Measurements from ENCODE around the gene NDRG2.
"Not testable (repeated sequence)": the region's sequence is repeated elsewhere in the genome, so short reads cannot be mapped to it uniquely, and the experiment has no call there.

Gene NDRG2

DNA sequence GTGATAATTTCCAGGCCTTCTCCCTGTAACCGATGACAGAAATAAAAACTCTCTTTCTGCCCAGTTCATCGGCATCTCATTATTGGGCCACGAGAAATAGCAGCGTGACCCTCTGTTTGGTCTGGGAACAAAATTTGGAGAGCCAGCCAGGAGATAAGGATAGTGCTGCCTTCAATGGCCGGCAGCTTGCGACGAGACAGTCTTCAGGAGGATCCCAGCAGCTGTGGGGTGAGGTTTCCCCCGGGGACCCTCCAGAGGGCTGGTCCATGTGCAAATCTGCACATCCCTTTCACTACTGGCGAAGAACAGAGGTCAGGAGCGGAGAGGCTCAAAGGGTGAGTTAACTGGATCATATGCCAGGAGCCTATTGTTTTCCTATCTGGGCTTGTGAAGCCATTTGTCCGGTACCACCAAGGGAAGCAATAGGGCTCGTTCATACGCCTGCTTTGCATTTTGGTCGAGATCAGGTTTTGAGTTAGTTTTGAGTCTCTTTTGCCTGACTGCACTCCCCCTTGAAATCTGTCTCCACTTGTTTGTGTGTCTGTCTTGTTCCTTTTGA lies 21.0 kb downstream of the NDRG2 start:
- DNase-seq = no peak

DNA sequence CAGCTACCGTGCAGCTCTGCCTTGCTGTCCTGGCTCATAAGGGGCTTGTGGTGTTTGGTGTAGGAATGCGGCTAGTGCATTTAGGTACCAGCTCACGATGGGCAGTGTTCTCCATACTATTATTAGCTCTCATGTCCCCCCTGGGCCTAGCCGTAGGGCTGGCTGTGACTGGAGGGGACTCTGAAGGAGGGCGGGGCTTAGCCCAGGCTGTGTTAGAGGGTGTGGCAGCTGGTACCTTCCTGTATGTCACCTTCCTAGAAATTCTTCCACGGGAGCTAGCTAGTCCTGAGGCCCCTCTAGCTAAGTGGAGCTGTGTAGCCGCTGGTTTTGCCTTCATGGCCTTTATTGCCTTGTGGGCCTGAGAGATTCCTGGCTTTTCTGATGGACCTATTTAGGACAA lies 23.6 kb downstream of the NDRG2 start:
- DNase-seq = no peak

DNA sequence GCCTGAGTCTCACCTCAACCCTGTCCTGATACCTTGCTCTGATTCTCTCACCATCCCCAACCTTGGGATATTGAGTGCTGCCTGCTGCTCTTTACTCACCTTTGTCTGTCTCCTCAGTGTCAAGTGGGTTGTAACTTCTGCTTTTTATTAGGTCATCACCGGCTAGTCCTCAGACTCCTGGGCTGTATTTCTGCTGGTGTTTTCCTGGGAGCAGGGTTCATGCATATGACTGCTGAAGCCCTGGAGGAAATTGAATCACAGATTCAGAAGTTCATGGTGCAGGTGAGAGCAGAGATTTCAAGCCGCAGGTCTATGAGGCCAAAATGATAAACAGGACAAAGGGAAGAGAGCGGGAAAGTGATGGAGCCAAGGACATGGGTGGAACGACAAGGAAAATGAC lies 25.3 kb downstream of the NDRG2 start:
- DNase-seq = no peak

DNA sequence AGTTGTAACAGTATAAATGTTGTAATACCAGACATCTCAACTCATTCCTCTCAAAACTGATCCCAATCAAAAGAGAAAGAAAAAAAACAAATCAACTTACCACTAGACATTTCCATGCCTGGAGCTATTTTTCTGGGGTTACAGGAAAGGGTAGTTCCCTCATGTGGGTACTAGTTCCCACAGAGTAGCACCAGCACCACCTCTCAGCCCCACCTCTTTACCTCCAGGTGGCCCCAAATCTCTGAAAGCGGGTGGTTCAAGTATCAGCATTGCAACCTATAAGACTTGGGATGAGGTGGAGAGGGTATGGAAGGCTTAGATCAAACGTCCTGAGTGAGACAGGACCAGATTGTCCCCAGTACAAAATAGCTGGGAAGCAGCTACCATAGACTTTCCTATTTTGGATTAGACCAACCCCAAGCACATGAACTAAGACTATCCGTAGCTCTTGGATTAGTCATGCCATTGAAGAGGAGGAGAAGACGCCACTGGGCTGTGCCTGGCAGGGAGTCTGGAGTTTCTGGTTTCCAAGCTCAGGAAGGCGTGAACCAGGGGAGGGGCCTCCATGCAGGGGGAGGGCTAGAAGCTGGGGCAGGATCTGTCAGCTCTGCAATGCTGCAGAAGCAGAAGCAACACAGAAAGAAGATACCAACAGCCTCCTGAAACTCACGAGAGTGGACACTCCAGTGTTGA lies 26.0 kb downstream of the NDRG2 start, which contains the start of gene SLC39A2:
TSS of gene SLC39A2 (plus strand) at position 620 of the 693 bp plus-strand sequence. CDS start 154 bp downstream, outside the sequence.
- DNase-seq = no peak

DNA sequence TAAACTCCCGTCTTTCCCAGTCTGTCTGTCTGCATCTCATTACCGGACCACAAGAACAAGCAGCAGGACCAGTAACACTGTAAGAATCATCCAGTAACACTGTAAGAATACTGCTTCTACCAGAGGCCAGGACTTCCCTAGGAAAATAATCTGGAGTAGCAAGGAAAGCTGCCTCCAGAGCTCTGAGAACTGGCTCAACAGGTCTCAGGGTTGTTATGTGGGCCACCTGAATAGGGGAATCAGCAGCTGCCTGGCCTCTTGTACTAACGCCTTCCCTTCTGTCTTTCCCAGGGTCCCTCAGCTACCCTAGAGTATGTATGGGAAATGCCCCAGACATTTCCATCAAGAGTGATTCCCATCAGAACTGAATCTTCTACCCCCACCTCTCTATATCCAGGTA lies 26.7 kb downstream of the NDRG2 start:
- no peak for DNase-seq

DNA sequence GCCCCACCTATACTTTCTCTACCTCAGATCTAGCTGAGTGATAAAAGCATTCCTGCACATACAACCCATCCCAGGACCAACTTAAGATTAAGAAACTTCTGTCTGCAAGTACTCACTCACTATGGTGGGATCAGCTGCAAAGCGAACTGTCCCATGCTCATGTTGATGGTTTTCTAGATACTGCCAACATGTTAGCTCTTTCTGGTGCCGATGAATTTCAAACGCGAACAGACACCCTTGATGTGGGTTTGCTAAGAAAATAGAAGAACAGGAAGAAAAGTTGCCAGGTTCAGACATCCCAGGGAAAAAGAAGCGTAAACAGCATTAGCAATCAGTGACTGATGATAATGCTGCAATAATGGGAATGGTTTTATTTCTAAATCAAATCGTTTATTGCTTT lies 27.3 kb downstream of the NDRG2 start:
- no peak for DNase-seq

DNA sequence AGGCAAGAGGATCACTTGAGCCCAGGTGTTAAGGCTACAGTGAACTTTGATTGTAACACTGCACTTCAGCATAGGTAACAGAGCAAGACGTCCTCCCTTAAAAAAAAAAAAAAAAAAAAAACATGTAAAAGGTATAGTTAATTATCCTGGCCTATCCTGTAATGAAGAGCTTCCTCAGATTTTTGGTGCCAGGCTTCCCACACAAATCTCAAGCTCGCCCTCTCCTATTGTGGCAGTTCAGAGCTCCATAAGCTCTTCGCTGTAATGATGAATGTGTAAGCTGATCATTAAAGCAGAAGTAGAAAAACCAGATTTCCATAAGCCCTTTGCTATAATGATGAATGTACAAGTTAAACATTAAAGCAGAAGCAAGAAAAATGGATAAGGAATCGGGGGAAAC lies 27.7 kb downstream of the NDRG2 start:
- DNase-seq = no peak

DNA sequence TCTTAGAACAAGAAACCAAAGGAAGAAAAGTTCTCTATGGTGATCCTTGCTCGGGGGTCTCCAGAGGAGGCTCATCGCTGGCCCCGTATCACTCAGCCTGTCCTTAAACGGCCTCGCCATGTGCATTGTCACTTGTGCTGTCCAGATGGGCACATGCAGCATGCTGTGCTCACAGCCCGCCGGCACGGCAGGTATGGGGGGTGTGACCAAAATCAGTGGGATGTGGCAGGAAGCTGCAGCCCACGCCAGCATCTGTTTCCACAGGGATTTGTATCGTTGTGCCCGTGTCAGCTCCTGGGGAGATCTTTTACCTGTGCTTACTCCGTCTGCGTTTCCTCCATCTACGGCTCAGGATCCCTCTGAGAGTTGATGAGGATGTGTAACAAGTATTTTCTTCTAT lies 28.3 kb downstream of the NDRG2 start:
- DNase-seq = no peak

DNA sequence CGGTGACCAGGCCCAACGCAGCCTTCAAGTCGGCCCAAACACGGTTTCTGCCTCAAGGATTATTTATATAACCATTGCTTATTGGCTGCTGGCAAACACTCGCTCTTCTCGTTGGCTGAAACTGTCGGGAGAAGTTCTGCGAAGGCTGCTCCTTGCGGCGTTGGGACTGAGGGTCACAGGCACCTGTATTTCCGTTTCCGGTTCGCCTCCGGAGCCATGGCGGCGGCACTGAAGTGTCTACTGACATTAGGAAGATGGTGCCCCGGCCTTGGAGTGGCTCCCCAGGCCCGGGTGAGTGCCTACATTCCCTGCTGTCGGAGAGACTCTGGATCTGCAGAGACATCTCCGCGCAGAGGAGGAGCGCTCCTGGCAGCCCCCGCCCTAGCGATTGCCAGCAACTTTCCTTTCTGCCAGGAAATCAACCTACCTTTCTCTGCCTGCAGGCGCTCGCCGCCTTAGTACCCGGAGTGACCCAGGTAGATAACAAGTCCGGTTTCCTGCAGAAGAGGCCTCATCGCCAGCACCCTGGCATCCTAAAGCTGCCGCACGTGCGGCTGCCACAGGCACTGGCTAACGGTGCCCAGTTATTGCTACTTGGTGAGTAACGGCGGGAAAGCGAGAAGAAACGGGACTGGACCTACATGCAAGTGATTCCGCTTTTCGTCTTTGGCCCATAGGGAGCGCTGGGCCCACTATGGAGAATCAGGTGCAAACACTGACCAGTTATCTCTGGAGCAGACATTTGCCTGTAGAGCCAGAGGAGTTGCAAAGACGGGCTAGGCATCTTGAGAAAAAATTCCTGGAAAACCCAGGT lies 34.9 kb downstream of the NDRG2 start, which contains the start of gene METTL17:
TSS of gene METTL17 (plus strand) at position 194 of the 814 bp plus-strand sequence. CDS start at position 217, 23 bp downstream.
- DNase-seq = peak; percentile 87

DNA sequence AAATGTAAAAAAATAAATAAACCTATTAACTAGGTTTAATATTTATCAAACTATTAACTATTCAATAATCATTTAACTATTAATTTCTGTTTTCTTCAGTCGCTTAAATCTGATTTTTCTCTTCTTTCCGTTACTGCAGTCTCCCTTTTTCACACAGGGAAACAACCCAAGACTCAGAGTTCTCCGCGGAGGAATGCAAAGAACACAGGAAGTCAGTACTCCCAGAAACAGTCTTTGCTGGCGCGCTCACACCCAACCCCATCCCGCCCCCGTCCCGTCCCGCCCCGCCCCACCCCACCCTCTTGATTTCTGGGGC lies 35.4 kb downstream of the NDRG2 start:
- no peak for DNase-seq

DNA sequence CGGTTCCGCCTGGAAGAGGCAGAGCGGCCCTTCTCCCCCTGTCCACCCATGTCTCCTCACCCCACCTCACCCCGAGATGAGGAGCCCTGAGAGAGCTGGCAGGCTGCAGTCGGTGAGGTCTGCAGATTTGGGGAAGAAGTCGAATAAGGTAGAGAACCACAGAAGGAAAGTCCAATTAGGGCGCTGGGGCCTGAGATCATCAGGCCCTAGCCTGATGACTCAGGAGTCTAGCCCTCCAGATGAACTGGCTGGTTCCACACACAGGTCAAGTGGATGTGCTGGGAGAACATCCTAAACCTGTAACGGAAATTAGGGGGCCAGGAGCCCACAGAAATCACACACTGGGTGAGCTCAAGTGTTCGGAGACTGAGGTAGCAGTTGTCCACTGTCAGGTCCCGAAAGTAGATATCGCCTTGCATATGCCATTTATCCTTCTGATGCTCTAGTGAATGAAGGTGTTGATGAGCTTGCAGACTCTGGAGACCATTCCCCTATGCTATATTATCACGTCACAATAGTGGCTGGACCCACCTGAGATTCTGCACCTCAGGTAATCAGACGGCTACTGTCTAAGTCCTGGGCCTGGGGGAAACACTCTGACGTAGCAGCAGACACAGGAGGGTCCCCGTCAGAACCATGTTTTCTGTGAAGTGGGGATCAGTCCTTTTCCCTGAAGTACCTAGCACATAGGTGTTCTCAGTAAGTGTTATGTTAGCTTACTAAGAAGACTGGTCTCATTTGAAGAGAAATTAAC lies 36.0 kb downstream of the NDRG2 start:
- DNase-seq = no peak

DNA sequence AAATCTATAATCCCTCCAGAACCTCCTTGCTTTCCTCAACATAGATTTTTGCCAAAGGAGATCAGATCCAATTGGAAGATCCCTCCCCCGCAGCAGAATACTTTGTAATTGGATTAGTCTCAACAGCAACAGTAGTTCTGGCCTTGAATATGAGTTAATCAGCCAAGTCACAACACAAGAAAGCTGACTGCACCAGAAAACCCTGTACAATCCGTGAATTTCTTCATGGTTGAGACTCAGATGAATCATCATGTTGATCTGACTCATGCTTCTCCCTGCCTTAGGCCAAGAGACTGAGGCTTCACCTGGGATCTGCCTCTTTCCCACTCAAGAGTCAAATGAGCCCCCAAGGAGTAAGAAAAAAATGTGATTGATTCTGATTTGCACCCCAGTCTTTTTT lies 38.0 kb downstream of the NDRG2 start:
- no peak for DNase-seq

DNA sequence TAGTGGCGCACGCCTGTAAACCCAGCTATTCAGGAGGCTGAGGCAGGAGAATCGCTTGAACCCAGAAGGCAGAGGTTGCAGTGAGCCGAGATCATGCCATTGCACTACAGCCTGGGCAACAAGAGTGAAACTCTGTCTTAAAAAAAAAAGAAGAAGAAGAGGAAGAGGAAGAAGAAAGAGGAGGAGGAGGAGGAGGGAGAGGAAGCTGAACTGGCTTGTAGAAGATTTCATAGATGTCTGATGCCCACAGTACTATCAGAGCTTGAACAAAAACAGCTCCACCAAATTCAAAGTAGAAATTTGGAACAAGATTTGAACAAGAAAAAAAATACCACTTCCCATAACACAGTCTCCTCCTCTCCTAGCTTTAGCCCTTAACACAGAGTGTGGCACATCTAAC lies 39.2 kb downstream of the NDRG2 start:
- DNase-seq = not testable (repeated sequence)

DNA sequence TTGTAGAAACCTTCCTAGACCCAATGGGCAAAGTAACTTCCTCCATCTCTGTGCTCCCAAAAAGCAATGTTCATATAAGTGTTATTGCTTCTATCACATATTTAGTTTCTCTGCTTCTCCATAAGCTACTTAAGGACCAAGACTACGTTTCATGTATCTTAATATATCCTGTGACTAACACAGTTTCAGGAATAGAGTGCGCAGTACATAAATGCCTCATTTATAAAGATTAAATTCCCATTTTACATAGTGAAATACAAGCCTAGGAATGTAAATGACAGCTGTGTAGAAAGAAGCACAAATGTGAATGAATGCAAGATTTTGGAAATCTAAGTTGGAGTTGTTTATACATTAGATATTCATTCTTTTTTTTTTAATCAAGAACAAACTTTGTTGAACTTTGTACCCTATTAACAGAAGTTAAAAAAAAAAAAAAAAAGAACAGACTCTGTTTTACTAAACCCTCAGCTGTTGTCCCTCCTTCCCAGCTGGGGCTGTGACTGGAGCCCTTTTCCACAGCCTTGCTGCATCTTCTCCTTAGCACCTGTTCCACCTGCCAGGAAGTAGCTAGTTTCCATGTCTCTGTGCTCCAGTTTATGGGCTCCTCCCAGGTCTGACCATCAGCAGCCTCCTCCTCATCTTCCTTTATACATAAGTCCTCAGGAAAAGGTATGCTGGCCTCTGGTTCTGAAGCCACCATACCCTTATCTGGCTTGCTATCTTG lies 42.1 kb downstream of the NDRG2 start:
- DNase-seq = no peak

DNA sequence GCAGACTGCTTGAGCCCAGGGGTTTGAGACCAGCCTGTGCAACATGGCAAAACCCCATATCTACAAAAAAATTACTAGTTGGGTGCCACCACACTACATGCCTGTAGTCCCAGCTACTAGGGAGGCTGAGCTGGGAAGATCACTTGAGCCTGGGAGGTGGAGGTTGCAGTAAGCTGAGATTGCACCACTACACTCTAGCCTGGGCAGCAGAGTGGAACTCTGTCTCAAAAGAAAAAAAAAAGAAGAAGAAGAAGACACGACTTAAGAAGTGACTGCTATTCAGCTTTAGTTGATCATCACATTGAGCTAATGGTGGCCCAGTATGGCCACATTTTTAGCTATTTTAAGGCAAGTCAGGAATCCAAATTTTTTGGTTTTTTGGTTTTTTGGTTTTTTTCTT lies 44.0 kb downstream of the NDRG2 start:
- DNase-seq = no peak

DNA sequence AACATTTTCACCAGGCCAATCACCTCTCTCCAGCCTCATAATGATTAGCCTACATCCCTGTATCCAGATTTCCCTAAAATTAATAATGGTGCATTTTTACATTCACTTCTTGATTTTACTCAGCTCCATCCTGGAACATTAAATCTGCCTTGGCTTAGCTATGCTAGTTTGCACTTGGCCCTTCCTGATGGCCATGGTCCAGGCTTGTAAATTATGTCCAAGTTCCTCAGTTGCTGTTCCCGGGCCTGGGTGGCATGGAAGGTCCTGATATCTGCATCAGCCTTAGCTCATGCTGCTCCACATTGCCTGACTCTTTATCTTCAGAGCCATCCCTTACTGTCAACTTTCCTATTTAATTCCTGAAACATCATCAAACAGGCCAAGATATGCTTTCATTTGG lies 46.2 kb downstream of the NDRG2 start:
- DNase-seq = no peak

DNA sequence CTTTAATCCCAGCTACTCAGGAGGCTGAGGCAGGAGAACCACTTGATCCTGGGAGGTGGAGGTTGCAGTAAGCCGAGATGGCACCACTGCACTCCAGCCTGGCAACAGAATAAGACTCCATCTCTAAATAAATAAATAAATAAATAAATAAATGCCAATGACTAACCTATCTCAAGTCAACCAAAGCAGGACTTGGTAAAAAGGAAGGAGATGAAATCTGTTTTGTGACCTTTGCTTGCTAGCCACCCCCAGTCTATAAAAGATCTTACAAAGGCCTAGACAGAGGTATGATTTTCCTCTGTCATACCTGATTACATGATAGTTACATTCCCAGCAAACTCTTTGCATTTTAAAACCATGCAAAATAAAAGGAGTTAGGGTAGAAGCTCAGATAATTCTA lies 48.6 kb downstream of the NDRG2 start:
- no peak for DNase-seq

DNA sequence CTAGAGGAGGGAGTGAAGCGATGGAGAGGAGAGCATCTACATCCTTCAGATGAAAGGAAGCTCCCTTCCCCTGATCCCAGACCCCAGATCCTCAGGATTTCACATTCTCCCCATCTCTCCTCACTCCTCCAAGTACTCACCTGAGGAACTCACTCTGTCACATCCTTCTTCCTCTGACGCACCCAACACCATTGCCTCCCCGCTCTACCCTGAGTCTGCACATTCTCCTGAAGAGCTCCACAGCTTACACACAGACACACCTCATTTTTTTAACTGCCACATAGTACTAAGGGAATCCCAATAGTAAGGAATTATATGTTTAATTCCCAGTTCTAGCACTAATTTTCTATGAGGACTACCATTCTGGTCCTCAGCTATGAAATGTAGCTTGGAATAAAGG lies 51.4 kb downstream of the NDRG2 start:
- DNase-seq = no peak

DNA sequence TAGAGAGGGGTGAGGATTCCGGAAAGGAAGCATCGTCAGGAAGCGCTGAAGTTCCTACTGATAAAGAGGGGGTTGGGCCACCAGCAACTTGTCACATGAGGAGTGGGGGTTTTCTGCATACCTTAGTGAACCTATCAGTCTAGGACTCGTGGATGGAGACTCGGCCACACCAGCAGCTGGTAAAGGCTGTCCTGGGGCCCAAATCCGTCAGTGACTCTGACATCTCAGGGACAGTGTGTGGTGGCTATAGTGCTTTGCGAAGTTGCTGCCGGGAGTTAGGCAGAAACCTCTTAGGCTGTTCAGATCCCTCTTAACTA lies 53.2 kb downstream of the NDRG2 start:
- no peak for DNase-seq

DNA sequence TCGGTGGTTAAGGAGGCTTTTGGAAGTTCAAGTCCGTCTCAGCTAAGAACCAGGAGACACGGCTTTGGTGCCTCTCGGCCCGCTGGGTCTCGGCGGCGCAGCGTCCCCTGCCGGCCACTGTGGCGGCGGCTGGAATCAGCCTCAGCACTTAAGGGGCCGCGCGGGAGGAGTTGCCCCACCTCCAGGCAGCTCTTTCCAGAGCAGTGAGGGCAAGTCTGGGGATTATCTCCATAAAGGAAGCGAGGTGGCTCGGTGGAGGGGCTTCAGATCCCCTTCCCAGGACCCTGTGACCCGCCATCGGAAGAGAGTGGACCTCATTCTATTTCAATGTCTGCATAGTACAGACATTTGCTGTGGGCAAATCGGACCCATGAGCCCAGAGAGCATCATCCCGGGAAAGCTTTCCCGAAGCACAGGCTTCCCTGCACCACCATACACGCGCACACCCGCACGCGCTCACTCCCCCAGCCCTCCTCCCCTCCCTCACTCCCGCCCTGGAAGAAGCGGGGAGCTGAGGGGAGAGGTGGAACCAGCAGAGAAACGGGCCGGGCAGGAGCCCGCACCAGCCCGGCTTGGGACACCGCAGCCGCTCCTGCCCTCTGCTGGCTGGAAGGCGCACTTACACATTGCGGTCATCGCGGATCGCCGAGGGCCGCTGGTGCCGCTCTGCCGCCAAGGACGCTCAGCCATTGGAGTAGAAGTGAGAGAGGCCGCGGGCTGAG lies 53.7 kb downstream of the NDRG2 start:
- peak; percentile 72 for DNase-seq

DNA sequence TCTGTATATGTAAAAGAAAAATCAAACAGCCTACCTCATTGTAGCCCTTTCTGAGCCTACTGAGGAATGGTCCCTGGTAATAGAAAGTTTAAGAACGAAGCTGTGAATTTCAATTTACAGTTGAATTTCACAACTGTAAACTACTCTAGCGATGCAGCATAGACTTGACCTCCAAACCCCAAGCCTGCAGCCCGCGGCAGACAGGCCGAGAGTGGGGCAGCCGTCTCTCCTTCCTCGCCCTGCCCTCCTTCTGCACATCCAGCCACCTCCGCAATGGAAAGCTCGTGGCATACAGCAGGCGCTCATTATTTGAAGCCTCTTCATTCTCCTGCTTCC lies 54.2 kb downstream of the NDRG2 start:
- no peak for DNase-seq

DNA sequence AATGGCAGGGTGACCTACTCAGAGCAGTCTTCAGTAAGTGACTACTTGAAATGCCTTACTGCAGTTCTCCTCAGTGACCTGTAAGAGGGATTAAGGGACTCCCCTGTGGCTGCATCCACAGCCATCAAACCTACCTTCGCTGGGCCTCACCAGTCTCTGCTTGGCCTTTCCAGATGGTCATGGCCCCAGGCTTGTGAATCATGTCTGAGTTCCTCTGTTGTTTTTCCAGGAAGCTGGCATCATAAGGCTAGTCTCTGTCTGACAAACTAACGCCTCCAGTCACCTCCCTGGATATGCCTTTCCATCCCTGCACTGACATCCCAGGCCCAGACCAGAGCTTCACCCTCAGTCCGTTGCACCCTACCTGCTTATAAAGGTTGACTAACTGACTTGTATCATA lies 55.5 kb downstream of the NDRG2 start:
- DNase-seq = no peak
